ENCODE results near the gene NEO1. TPM values are rescaled to one million over a fixed set of nuclear protein-coding genes. Genes with fewer than 3 reads are reported as not detected.

The NEO1 gene
- total RNA-seq, 2 donors from 2014 or later, result 108 to 130 TPM

- no peak for DNase-seq
- intact Hi-C loops (cut with DNase I), result no loop called here
- TF ChIP-seq, protein P1, sequence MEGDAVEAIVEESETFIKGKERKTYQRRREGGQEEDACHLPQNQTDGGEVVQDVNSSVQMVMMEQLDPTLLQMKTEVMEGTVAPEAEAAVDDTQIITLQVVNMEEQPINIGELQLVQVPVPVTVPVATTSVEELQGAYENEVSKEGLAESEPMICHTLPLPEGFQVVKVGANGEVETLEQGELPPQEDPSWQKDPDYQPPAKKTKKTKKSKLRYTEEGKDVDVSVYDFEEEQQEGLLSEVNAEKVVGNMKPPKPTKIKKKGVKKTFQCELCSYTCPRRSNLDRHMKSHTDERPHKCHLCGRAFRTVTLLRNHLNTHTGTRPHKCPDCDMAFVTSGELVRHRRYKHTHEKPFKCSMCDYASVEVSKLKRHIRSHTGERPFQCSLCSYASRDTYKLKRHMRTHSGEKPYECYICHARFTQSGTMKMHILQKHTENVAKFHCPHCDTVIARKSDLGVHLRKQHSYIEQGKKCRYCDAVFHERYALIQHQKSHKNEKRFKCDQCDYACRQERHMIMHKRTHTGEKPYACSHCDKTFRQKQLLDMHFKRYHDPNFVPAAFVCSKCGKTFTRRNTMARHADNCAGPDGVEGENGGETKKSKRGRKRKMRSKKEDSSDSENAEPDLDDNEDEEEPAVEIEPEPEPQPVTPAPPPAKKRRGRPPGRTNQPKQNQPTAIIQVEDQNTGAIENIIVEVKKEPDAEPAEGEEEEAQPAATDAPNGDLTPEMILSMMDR (IDR thresholded peaks at IDR 0.05), result no peak
- H3K27ac ChIP-seq, result no peak overlapping the region
- no peaks in the 10 kb centered on the region for H3K9me3 ChIP-seq
- H3K27me3 ChIP-seq, result no peaks in the 10 kb centered on the region
- H3K9ac ChIP-seq (ENCODE audit: low read depth in 2 of 2, low read length in 2 of 2), result no peak overlapping the region
- no peak overlapping the region for H3K4me3 ChIP-seq
- H3K4me1 ChIP-seq, result no peaks in the 10 kb centered on the region
- H3K36me3 ChIP-seq, result no peaks in the 10 kb centered on the region
Measured at GRCh38 chr15:73023071-73023470, 29.2 kb upstream of the NEO1 start.

- no peaks in the 10 kb centered on the region for H3K36me3 ChIP-seq
- H3K9me3 ChIP-seq, result no peaks in the 10 kb centered on the region
- no peak overlapping the region for H3K9ac ChIP-seq (ENCODE audit: low read depth in 2 of 2, low read length in 2 of 2)
- TF ChIP-seq, protein P1 (IDR thresholded peaks at IDR 0.05), result no peak
- H3K4me3 ChIP-seq, result no peak overlapping the region
- no peak overlapping the region for H3K27ac ChIP-seq
- H3K4me1 ChIP-seq, result no peaks in the 10 kb centered on the region
- intact Hi-C loops (cut with DNase I), result no loop called here
- DNase-seq, result no peak
- no peaks in the 10 kb centered on the region for H3K27me3 ChIP-seq
Measured at GRCh38 chr15:73024168-73024567, 28.1 kb upstream of the NEO1 start.

DNA sequence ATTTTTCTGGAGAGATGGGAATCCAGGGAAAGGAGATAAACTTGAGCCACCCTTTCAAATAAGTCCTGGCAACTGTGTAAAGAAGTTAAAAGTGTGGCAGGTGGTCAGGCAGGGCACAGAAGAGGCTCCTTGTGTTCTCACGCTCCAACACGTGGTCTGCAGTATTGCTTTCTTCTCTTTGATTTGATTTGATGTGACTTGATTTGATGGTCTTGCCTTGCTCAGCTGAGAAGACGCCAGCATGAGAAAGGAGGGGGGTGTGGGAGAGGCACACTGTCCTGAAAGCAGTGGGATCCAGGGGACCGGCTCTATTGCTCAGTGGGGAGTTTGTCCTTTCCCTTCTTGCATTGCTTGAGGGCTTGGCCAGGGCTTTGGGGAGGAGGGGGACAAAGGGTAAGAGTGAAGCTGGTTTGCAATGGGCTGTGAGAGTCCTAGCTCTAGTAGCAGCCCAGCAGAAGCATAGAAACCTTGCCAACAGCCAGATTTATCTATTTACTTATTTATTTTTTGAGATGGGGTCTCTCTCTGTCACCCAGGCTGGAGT lies 25.7 kb upstream of the NEO1 start:
- DNase-seq, result no peak
- H3K9ac ChIP-seq (ENCODE audit: low read depth in 2 of 2, low read length in 2 of 2), result no peak overlapping the region
- no peaks in the 10 kb centered on the region for H3K36me3 ChIP-seq
- TF ChIP-seq, protein P1 (IDR thresholded peaks at IDR 0.05), result no peak
- no peaks in the 10 kb centered on the region for H3K4me1 ChIP-seq
- no peaks in the 10 kb centered on the region for H3K9me3 ChIP-seq
- no peak overlapping the region for H3K27ac ChIP-seq
- H3K4me3 ChIP-seq, result no peak overlapping the region
- no peaks in the 10 kb centered on the region for H3K27me3 ChIP-seq
- intact Hi-C loops (cut with DNase I), result no loop called here

- intact Hi-C loops (cut with DNase I), result no loop called here
- H3K4me1 ChIP-seq, result no peaks in the 10 kb centered on the region
- TF ChIP-seq, protein P1 (IDR thresholded peaks at IDR 0.05), result no peak
- H3K9ac ChIP-seq (ENCODE audit: low read depth in 2 of 2, low read length in 2 of 2), result no peak overlapping the region
- DNase-seq, result no peak
- no peaks in the 10 kb centered on the region for H3K9me3 ChIP-seq
- H3K27me3 ChIP-seq, result no peaks in the 10 kb centered on the region
- no peak overlapping the region for H3K27ac ChIP-seq
- H3K4me3 ChIP-seq, result no peak overlapping the region
- no peaks in the 10 kb centered on the region for H3K36me3 ChIP-seq
Measured at GRCh38 chr15:73028031-73028430, 24.2 kb upstream of the NEO1 start.

DNA sequence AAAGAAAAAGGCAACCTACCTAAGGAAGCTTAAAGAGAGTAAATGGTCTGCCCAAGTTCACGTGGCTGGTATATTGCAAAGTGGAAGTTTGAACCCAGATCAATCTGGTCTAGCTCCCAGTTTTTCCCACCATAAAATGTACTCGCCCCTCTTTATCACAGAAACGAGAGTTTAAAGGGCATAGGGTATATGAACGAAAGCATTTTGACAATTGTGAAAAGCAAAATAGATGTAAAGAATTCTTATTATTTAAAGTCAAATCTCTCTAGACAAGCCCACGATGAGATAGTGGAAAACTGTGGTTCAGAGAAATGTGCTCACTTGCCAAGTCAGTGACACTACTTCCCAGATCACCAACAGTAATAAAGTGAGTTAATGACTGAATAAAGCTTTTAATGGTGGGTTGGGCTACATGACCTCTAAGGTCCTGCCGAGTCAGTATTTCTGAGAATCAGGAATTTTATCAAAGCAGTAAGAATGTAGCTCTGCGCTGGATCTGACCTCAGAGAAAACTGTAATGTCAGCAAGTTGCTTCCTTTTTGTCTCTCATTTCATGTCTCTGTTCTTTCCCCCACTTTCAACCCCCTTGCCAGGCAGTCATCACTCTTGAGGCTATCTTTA lies 23.3 kb upstream of the NEO1 start:
- DNase-seq, result no peak
- no peak overlapping the region for H3K9ac ChIP-seq (ENCODE audit: low read depth in 2 of 2, low read length in 2 of 2)
- no peaks in the 10 kb centered on the region for H3K27me3 ChIP-seq
- no peaks in the 10 kb centered on the region for H3K36me3 ChIP-seq
- no peaks in the 10 kb centered on the region for H3K9me3 ChIP-seq
- TF ChIP-seq, protein P1 (IDR thresholded peaks at IDR 0.05), result no peak
- H3K4me3 ChIP-seq, result no peak overlapping the region
- intact Hi-C loops (cut with DNase I), result no loop called here
- no peak overlapping the region for H3K27ac ChIP-seq
- no peaks in the 10 kb centered on the region for H3K4me1 ChIP-seq

All from colonic mucosa (tissue), 4 donors.